ENCODE measurements around the gene MRPL58. TPM values are rescaled to one million over a fixed set of nuclear protein-coding genes. Genes with fewer than 3 reads are reported as not detected.
"Not testable (repeated sequence)": the region's sequence is repeated elsewhere in the genome, so short reads cannot be mapped to it uniquely, and the experiment has no call there.

The MRPL58 gene
- total RNA-seq, 4 donors from 2014 or later: 28.0 to 48.5 (median 42.6) TPM

- no peak for ATAC-seq (ENCODE audit: low FRiP score)
- no peak for DNase-seq (ENCODE audit: low spot score)
- no peak for TF ChIP-seq CTCF (IDR thresholded peaks at IDR 0.05)
Measured at GRCh38 chr17:75013092-75013559, 656 bp downstream of the MRPL58 start.

GRCh38 chr17:75019146-75019545, 6.7 kb downstream of the MRPL58 start:
- no peak for DNase-seq (ENCODE audit: low spot score)
- no peak for ATAC-seq (ENCODE audit: low FRiP score)
- TF ChIP-seq CTCF (IDR thresholded peaks at IDR 0.05): no peak

GRCh38 chr17:75019710-75020109, 7.2 kb downstream of the MRPL58 start:
- no peak for DNase-seq (ENCODE audit: low spot score)
- ATAC-seq (ENCODE audit: low FRiP score): no peak
- TF ChIP-seq CTCF (IDR thresholded peaks at IDR 0.05): no peak

- ATAC-seq (ENCODE audit: low FRiP score) (no peak), DNase-seq (ENCODE audit: low spot score) (no peak)
- TF ChIP-seq CTCF (IDR thresholded peaks at IDR 0.05): no peak
Measured at GRCh38 chr17:75020331-75021110, 8.1 kb downstream of the MRPL58 start.

GRCh38 chr17:75024686-75025397, 12.4 kb downstream of the MRPL58 start:
- DNase-seq (ENCODE audit: low spot score) (no peak), ATAC-seq (ENCODE audit: low FRiP score) (no peak)
- no peak for TF ChIP-seq CTCF (IDR thresholded peaks at IDR 0.05)

DNA sequence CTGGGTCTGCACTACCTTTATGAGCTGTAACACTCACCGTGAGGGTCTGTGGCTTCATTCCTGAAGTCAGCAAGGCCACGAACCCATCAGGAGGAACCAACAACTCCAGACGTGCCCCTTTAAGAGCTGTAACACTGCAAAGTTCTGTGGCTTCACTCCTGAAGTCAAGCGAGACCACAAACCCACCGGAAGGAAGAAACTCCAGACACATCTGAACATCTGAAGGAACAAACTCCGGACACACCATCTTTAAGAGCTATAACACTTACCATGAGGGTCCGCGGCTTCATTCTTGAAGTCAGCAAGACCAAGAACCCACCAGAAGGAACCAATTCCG, 12.9 kb downstream of the MRPL58 start:
- ATAC-seq (ENCODE audit: low FRiP score); DNase-seq (ENCODE audit: low spot score): not testable (repeated sequence)

- not testable (repeated sequence) for ATAC-seq (ENCODE audit: low FRiP score); DNase-seq (ENCODE audit: low spot score)
Measured at GRCh38 chr17:75026650-75027049, 14.2 kb downstream of the MRPL58 start.

DNA sequence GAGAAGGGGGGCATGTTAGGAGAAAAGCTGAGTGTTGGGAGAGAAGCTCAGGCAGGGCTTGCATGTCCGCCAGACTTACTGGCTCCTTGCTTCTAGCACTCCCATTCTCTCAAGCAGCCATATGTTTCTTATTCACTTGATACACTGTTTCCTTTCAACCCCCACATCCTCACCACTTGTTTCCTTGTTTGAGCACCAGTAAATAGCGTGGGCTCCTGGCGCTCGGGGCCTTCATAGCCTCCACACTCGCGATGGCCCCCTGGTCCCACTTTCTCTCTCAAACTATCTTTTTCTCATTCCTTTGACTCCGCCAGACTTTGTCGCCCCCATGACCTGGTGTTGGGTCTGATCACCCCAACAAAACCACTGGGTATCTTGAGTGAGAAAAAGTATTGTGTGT, 17.7 kb downstream of the MRPL58 start:
- no peak for TF ChIP-seq CTCF (IDR thresholded peaks at IDR 0.05)
- DNase-seq (ENCODE audit: low spot score) (no peak), ATAC-seq (ENCODE audit: low FRiP score) (no peak)

Measured in omental fat pad (tissue), 4 donors.